HepG2 (cell line): ENCODE data around the gene TNKS1BP1. TPM values are rescaled to one million over a fixed set of nuclear protein-coding genes. Genes with fewer than 3 reads are reported as not detected.

Source experiments
- ATAC-seq: fragments of 200-7000 bp; cut with Tn5 transposase; 3 replicates; pipeline ENCODE4 v1.9.1; 2020; ENCODE audit warnings: mild to moderate bottlenecking, moderate library complexity
- BruUV-seq: library from RNA; stranded (reverse); fragments of 400-500 nt; replicated peaks from 2 replicates; lab custom pipeline; 2021; lab: Mats Ljungman, UMichigan
- CTCF ChIA-PET: fragments of 300-600 bp; formaldehyde crosslinking; extraction: SDS; loops from one replicate; lab custom pipeline; 2021; ENCODE audit warnings: low total read pairs, inconsistent platforms, low intra/inter-chr PET ratio; lab: Yijun Ruan, JAX
- POLR2A ChIA-PET: fragments of 350-600 bp; sonication (Branson Sonifier 250); formaldehyde crosslinking; loops from one replicate; lab custom pipeline; 2020; ENCODE audit warnings: antibody characterized with exemption, inconsistent platforms; lab: Yijun Ruan, JAX
- DNase-seq: peaks from one replicate; pipeline ENCODE4 v3.0.0-alpha.2; 2015; ENCODE audit warnings: low spot score
- FAIRE-seq: peaks from 3 replicates; lab custom pipeline; 2011; peaks lifted over from hg19 to GRCh38; lab: Jason Lieb, UNC
- H2AFZ ChIP-seq: one replicate; pipeline ENCODE4 v1.6.1; 2011; ENCODE audit warnings: low read length, inconsistent platforms
- H3K27ac ChIP-seq: fragments of 300-600 bp; 3 replicates; pipeline ENCODE4 v1.8.0; 2011; ENCODE audit warnings: mixed run types, mild to moderate bottlenecking, mixed read lengths, low read length, inconsistent platforms; ENCODE audit not compliant: insufficient read depth; ENCODE audit errors: extremely low read length
- H3K27me3 ChIP-seq, 2 experiments: fragments of 200-600 bp in 1 of 2; 2 replicates in 1 of 2; 3 replicates in 1 of 2; pipeline versions ENCODE4 v1.6.0 to v1.8.0; 2011; ENCODE audit warnings: low read length in 2 of 2, mild to moderate bottlenecking in 2 of 2, moderate library complexity in 2 of 2, inconsistent platforms in 1 of 2; ENCODE audit not compliant: insufficient read depth in 2 of 2, control insufficient read depth in 1 of 2
- H3K36me3 ChIP-seq, 2 experiments: fragments of 200-600 bp in 1 of 2; replicated peaks in 1 of 2; 2 replicates in 1 of 2; 3 replicates in 1 of 2; pipeline versions ENCODE4 v1.5.1 to v1.8.0; 2011; ENCODE audit warnings: low read length in 2 of 2, inconsistent platforms in 1 of 2; ENCODE audit not compliant: insufficient read depth in 2 of 2, control insufficient read depth in 1 of 2
- H3K4me1 ChIP-seq: 2 replicates; pipeline ENCODE4 v1.5.1; 2012; ENCODE audit warnings: low read length, inconsistent platforms; ENCODE audit not compliant: insufficient read depth
- H3K4me2 ChIP-seq: 2 replicates; pipeline ENCODE4 v1.6.0; 2011; ENCODE audit warnings: low read depth, low read length, inconsistent platforms
- H3K4me3 ChIP-seq, 3 experiments: fragments of 200-600 bp in 1 of 3; sonication (generic), shearing (Covaris generic) in 1 of 3; replicated peaks in 1 of 3; 2 replicates each; pipeline ENCODE4 v1.5.1; 2011 to 2016; ENCODE audit warnings: low read length in 3 of 3, inconsistent platforms in 2 of 3, low read depth in 2 of 3, mild to moderate bottlenecking in 2 of 3, control low read depth in 1 of 3, mixed read lengths in 1 of 3; ENCODE audit not compliant: insufficient read depth in 1 of 3
- H3K79me2 ChIP-seq: one replicate; pipeline ENCODE4 v1.6.1; 2011; ENCODE audit warnings: low read length, inconsistent platforms; ENCODE audit not compliant: insufficient read depth
- H3K9ac ChIP-seq: 2 replicates; pipeline ENCODE4 v1.6.0; 2011; ENCODE audit warnings: mild to moderate bottlenecking, low read depth, low read length, inconsistent platforms; ENCODE audit not compliant: insufficient read depth
- H3K9me3 ChIP-seq: 2 replicates; pipeline ENCODE4 v1.5.1; 2012; ENCODE audit warnings: mild to moderate bottlenecking, low read length
- H4K20me1 ChIP-seq: 2 replicates; pipeline ENCODE4 v1.6.0; 2011; ENCODE audit warnings: inconsistent platforms, mild to moderate bottlenecking, low read length, moderate library complexity; ENCODE audit not compliant: insufficient read depth
- DPF2 ChIP-seq: sonication (generic); formaldehyde crosslinking; IDR thresholded peaks from 2 replicates; pipeline ENCODE4 v1.4.0; 2020; ENCODE audit warnings: mild to moderate bottlenecking, low read depth, missing genetic modification reagents, borderline replicate concordance
- HOXA3 ChIP-seq: sonication (generic); formaldehyde crosslinking; IDR thresholded peaks from 2 replicates; pipeline ENCODE4 v1.5.0; 2020; ENCODE audit warnings: missing genetic modification reagents
- SNRNP70 ChIP-seq: fragments of 200-400 bp; formaldehyde crosslinking; IDR thresholded peaks from 2 replicates; pipeline ENCODE4 v1.6.1; 2017; ENCODE audit warnings: mild to moderate bottlenecking, low read depth, low read length, moderate library complexity
- SP1 ChIP-seq, 2 experiments: fragments of 450-650 bp in 1 of 2; sonication (generic) in 1 of 2; formaldehyde crosslinking in 1 of 2; IDR thresholded peaks; 2 replicates each; pipeline versions ENCODE4 v1.4.0 to v1.6.1; 2016 to 2020; ENCODE audit warnings: missing genetic modification reagents in 1 of 2
- TRIM24 ChIP-seq: sonication (generic); formaldehyde crosslinking; IDR thresholded peaks from 2 replicates; pipeline ENCODE4 v1.8.0; 2022; ENCODE audit warnings: mild to moderate bottlenecking, missing genetic modification reagents
- ZNF33B ChIP-seq: sonication (generic); formaldehyde crosslinking; IDR thresholded peaks from 2 replicates; pipeline ENCODE4 v1.5.1; 2020; ENCODE audit warnings: mild to moderate bottlenecking, missing genetic modification reagents
- ZNF788 ChIP-seq: sonication (generic); formaldehyde crosslinking; IDR thresholded peaks from 2 replicates; pipeline ENCODE4 v1.5.0; 2020; ENCODE audit warnings: mild to moderate bottlenecking, missing genetic modification reagents, borderline replicate concordance
- WGBS: methylation state at CpG from one replicate; pipeline ENCODE4 v1.1.6; 2017; ENCODE audit warnings: low lambda C conversion rate; 5-methylcytosine and 5-hydroxymethylcytosine counted together
- in situ Hi-C: cut with HindIII; loops from 2 replicates; pipeline ENCODE4 v1.10.0; 2017; ENCODE audit warnings: low pct_unique_long_range_greater_than_20kb; ENCODE audit not compliant: extremely low pct_ligation_motif_present
- intact Hi-C: fragments of 100-400 bp; cut with micrococcal nuclease; formaldehyde crosslinking; loops from one replicate; pipeline ENCODE4 v1.10.0; 2022; ENCODE audit not compliant: unreplicated experiment
- polyA plus RNA-seq, 8 experiments: library from polyadenylated mRNA; depleted of rRNA in 3 of 8; stranded (reverse) in 7 of 8; unstranded in 1 of 8; fragments of >200 nt; fragmentation: Illumina TruSeq in 4 of 8; extraction: Trizol in 4 of 8; gene quantifications; 2 replicates each; pipeline versions ENCODE4 v1.2.1 to v1.2.3, GENCODE V29; 2011 to 2016; ENCODE audit warnings: low read depth in 4 of 8, missing spikeins in 1 of 8, mixed read lengths in 1 of 8; ENCODE audit not compliant: insufficient read depth in 1 of 8
- total RNA-seq, 5 experiments: library from RNA; depleted of rRNA; stranded (reverse); fragments of >200 nt; fragmentation: Illumina TruSeq; extraction: Trizol; gene quantifications; 2 replicates each; pipeline ENCODE4 v1.2.3, GENCODE V29; 2016; ENCODE audit warnings: low read depth in 1 of 5
- TF ChIP-seq, protein P1 (sequence below): sonication (generic); formaldehyde crosslinking; IDR thresholded peaks from 2 replicates; pipeline ENCODE4 v1.9.0; 2021; ENCODE audit warnings: missing genetic modification reagents, borderline replicate concordance
- TF ChIP-seq, protein P2 (sequence below): sonication (generic); formaldehyde crosslinking; IDR thresholded peaks from 2 replicates; pipeline ENCODE4 v1.4.0; 2020; ENCODE audit warnings: low read depth, mild to moderate bottlenecking, missing genetic modification reagents
- TF ChIP-seq, protein P3 (sequence below): sonication (generic); formaldehyde crosslinking; IDR thresholded peaks from 2 replicates; pipeline ENCODE4 v1.9.0; 2021; ENCODE audit warnings: missing genetic modification reagents, borderline replicate concordance

TNKS1BP1 gene
- total and polyA plus RNA-seq, 2 of the 13 experiments (the other 11 are each of a cell fraction or from before 2014, with no cell fraction given) = 13.7 to 15.0 TPM

DNA sequence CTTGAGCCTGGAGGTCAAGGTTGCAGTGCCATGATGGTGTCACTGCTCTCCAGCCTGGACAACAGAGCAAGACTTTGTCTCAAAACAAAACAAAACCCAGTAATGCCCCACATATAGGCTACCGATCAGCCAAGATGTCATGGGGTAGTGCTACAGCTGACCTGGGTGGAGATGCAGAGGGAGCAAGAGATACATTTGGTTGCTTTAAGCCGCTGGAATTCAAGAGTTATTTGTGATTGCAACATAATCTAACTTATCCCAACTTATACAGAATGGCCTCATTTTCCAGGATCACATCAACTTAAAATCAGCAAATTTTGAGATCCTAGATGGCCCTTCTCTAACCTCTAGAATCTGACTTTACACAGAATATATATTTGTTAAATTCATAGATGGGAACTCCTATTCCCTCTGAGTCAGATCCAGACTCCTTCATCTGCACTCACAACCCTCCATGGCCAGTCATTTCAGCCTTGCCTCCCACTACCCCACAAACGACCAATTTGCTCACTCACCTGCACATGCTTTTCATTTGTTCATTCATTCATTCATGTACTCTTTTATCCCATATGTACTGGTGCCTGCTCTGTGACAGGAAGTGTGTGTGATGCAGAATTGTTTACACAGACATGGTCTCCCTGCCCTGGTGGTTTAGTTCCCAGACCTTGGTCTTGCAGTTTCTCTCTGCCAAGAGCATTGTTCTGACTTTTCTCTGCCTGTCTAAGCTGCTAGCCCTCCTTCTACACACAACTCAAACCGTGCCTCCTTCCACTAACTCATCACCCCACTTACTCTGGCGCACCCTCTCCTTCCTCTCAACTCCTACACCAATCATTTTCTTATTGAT, 63.6 kb downstream of the TNKS1BP1 start:
- Histone ChIP-seq H3K4me3 (no peak overlapping the region), H3K9me3 (no peaks in the 10 kb centered on the region; the same call in 1 of the 2 replicates), H3K9ac (no peak overlapping the region), H3K4me1 (no peaks in the 10 kb centered on the region), H2AFZ (no peak overlapping the region), H3K27ac (no peak overlapping the region), H4K20me1 (no peaks in the 10 kb centered on the region), H3K36me3 (no peaks in the 10 kb centered on the region), H3K27me3 (peaks cover 0 to 2% of the 10 kb centered on the region in 2 experiments; a peak in 2 of 5 replicates), H3K4me2 (no peak overlapping the region), H3K79me2 (no peaks in the 10 kb centered on the region)
- no peak for FAIRE-seq
- intact Hi-C loops (no loop called here), in situ Hi-C loops (no loop called here)
- TF ChIP-seq SP1 (IDR thresholded peaks at IDR 0.05) (no peak), SP1 (CRISPR knock-in tag; IDR thresholded peaks at IDR 0.05) (no peak), ZNF33B (CRISPR knock-in tag) (no peak), HOXA3 (CRISPR knock-in tag) (no peak), ZNF788 (CRISPR knock-in tag) (no peak), DPF2 (CRISPR knock-in tag) (no peak), SNRNP70 (no peak), TRIM24 (CRISPR knock-in tag) (no peak)
- TF ChIP-seq, protein P1, sequence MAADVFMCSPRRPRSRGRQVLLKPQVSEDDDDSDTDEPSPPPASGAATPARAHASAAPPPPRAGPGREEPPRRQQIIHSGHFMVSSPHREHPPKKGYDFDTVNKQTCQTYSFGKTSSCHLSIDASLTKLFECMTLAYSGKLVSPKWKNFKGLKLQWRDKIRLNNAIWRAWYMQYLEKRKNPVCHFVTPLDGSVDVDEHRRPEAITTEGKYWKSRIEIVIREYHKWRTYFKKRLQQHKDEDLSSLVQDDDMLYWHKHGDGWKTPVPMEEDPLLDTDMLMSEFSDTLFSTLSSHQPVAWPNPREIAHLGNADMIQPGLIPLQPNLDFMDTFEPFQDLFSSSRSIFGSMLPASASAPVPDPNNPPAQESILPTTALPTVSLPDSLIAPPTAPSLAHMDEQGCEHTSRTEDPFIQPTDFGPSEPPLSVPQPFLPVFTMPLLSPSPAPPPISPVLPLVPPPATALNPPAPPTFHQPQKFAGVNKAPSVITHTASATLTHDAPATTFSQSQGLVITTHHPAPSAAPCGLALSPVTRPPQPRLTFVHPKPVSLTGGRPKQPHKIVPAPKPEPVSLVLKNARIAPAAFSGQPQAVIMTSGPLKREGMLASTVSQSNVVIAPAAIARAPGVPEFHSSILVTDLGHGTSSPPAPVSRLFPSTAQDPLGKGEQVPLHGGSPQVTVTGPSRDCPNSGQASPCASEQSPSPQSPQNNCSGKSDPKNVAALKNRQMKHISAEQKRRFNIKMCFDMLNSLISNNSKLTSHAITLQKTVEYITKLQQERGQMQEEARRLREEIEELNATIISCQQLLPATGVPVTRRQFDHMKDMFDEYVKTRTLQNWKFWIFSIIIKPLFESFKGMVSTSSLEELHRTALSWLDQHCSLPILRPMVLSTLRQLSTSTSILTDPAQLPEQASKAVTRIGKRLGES (CRISPR knock-in tag) = no peak
- TF ChIP-seq, protein P2, sequence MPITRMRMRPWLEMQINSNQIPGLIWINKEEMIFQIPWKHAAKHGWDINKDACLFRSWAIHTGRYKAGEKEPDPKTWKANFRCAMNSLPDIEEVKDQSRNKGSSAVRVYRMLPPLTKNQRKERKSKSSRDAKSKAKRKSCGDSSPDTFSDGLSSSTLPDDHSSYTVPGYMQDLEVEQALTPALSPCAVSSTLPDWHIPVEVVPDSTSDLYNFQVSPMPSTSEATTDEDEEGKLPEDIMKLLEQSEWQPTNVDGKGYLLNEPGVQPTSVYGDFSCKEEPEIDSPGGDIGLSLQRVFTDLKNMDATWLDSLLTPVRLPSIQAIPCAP = no peak
- TF ChIP-seq, protein P3, sequence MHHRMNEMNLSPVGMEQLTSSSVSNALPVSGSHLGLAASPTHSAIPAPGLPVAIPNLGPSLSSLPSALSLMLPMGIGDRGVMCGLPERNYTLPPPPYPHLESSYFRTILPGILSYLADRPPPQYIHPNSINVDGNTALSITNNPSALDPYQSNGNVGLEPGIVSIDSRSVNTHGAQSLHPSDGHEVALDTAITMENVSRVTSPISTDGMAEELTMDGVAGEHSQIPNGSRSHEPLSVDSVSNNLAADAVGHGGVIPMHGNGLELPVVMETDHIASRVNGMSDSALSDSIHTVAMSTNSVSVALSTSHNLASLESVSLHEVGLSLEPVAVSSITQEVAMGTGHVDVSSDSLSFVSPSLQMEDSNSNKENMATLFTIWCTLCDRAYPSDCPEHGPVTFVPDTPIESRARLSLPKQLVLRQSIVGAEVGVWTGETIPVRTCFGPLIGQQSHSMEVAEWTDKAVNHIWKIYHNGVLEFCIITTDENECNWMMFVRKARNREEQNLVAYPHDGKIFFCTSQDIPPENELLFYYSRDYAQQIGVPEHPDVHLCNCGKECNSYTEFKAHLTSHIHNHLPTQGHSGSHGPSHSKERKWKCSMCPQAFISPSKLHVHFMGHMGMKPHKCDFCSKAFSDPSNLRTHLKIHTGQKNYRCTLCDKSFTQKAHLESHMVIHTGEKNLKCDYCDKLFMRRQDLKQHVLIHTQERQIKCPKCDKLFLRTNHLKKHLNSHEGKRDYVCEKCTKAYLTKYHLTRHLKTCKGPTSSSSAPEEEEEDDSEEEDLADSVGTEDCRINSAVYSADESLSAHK (CRISPR knock-in tag) = no peak
- no peak for ATAC-seq
- WGBS = 5% methylated on average over 5 of the region's 5 CpGs
- no peak for DNase-seq
- ChIA-PET CTCF (no interaction called here), POLR2A (no interaction called here)
- BruUV-seq = no TSS peak
